CD4-positive, CD25-positive, alpha-beta regulatory T cell (primary cell): ENCODE measurements around the gene TXNRD2. TPM values are rescaled to one million over a fixed set of nuclear protein-coding genes. Genes with fewer than 3 reads are reported as not detected.
A peak's percentile ranks its signal among the peaks of the same experiment; 100 is the strongest.

Experiments
- ATAC-seq, 2 donors: fragments of 150-1000 bp; cut with Tn5 transposase; one replicate each; pipeline ENCODE4 v1.10.0; 2021; ENCODE audit warnings: low read depth in 2 of 2, moderate number of reproducible peaks in 2 of 2, moderate library complexity in 1 of 2
- DNase-seq, 3 donors: peaks; one replicate each; pipeline versions ENCODE4 v3.0.0 to v3.0.0-alpha.2; 2012 to 2022; ENCODE audit warnings: mixed read lengths in 1 of 3
- H3K27ac ChIP-seq: one replicate; pipeline ENCODE4 v1.7.0; 2013; ENCODE audit warnings: mild to moderate bottlenecking, low read length; ENCODE audit not compliant: insufficient read depth, poor library complexity, severe bottlenecking
- H3K27me3 ChIP-seq: one replicate; pipeline ENCODE4 v1.7.0; 2013; ENCODE audit warnings: low read length; ENCODE audit not compliant: control insufficient read depth, insufficient read depth
- H3K36me3 ChIP-seq: one replicate; pipeline ENCODE4 v1.7.0; 2013; ENCODE audit warnings: mild to moderate bottlenecking, low read length, moderate library complexity; ENCODE audit not compliant: control insufficient read depth, insufficient read depth
- H3K4me1 ChIP-seq: 2 replicates; pipeline ENCODE4 v1.7.0; 2013; ENCODE audit warnings: mild to moderate bottlenecking, low read length; ENCODE audit not compliant: insufficient read depth, control insufficient read depth, poor library complexity, severe bottlenecking
- H3K4me3 ChIP-seq: one replicate; pipeline ENCODE4 v1.7.0; 2013; ENCODE audit warnings: low read depth, mild to moderate bottlenecking, low read length, moderate library complexity
- H3K9me3 ChIP-seq, 2 experiments: 1 replicate in 1 of 2; 2 replicates in 1 of 2; pipeline ENCODE4 v1.7.0; 2013; ENCODE audit warnings: low read length in 2 of 2, mild to moderate bottlenecking in 1 of 2, moderate library complexity in 1 of 2; ENCODE audit not compliant: control insufficient read depth in 2 of 2
- H3K27ac Mint-ChIP-seq, 3 donors: one replicate each; pipeline ENCODE4 v1.8.0; 2020 to 2022; ENCODE audit warnings: mild to moderate bottlenecking in 3 of 3, mixed read lengths in 3 of 3, moderate library complexity in 2 of 3
- H3K27me3 Mint-ChIP-seq: one replicate; pipeline ENCODE4 v1.8.0; 2022; ENCODE audit warnings: mild to moderate bottlenecking, mixed read lengths
- H3K36me3 Mint-ChIP-seq: one replicate; pipeline ENCODE4 v1.8.0; 2020; ENCODE audit warnings: mixed read lengths
- H3K4me1 Mint-ChIP-seq, 4 donors: one replicate each; pipeline ENCODE4 v1.8.0; 2020 to 2022; ENCODE audit warnings: mixed read lengths in 4 of 4, mild to moderate bottlenecking in 1 of 4
- H3K4me3 Mint-ChIP-seq, 4 donors: one replicate each; pipeline ENCODE4 v1.8.0; 2020 to 2022; ENCODE audit warnings: mild to moderate bottlenecking in 4 of 4, mixed read lengths in 4 of 4, moderate library complexity in 3 of 4
- H3K9me3 Mint-ChIP-seq, 7 donors: one replicate each; pipeline ENCODE4 v1.8.0; 2020 to 2022; ENCODE audit warnings: mixed read lengths in 7 of 7, mild to moderate bottlenecking in 3 of 7, moderate library complexity in 2 of 7
- polyA plus RNA-seq, 4 donors: library from polyadenylated mRNA; unstranded; fragments of 300-500 nt; fragmentation: Illumina TruSeq; gene quantifications; one replicate each; pipeline ENCODE4 v1.2.3, GENCODE V29; 2021
- total RNA-seq: library from RNA; stranded (reverse); gene quantifications from one replicate; pipeline ENCODE4 v1.2.3, GENCODE V29; 2022

The TXNRD2 gene
- total and polyA plus RNA-seq, 5 donors from 2014 or later, result 11.3 to 25.7 (median 11.9) TPM

DNA sequence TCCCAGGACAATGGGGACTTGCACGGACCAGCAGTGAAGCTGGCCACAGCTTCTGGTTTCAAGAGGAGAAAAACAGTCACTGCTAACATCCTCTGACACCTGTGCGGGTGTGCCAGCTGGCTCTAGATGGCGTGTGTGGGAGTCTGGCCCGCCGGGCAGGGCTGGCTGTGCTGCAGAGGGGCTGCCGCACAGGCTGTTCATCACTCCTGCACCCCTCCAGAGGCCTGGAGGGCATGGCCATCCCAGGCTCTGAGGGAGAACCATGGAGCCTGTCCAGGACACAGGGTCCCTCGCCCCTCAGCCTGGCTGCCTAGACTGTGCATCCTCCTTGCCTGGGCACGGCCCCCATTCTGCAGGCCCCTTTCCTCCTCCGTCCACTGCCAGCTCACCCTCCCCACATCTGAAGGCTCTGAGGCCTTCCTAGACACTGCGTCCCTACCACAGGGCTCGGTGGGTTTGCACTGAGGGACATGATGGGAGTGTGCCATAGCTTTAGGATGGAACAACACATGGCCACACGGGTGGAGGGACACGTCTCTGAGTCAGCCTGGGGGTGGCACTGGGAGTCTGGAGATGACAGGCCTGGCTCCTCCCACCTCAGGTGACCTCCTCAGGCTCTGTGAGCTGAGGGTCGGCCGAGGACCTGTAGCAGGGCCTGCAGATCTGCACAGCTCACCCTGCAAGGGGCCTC, 44.8 kb downstream of the TXNRD2 start:
- no peak overlapping the region for H3K27ac ChIP-seq
- H3K4me1 Mint-ChIP-seq, result peaks cover 5 to 57% (median 31%) of the 10 kb centered on the region in 4 donors

GRCh38 chr22:19895160-19895849, 46.3 kb downstream of the TXNRD2 start:
- DNase-seq (peak in 1 of 3 donors; percentile 34), ATAC-seq (no peak)
- no peaks in the 10 kb centered on the region for H3K27me3 Mint-ChIP-seq
- no peaks in the 10 kb centered on the region for H3K9me3 Mint-ChIP-seq
- peak overlapping the region in 2 of 4 donors; percentile 22 to 74 for H3K4me3 Mint-ChIP-seq
- no peak overlapping the region for H3K27ac ChIP-seq
- peaks cover 2% of the 10 kb centered on the region for H3K36me3 ChIP-seq
- peaks cover 58% of the 10 kb centered on the region for H3K4me1 ChIP-seq
- no peaks in the 10 kb centered on the region for H3K27me3 ChIP-seq
- H3K4me3 ChIP-seq, result no peak overlapping the region
- H3K36me3 Mint-ChIP-seq, result peaks cover 9% of the 10 kb centered on the region
- peaks cover 10 to 72% (median 39%) of the 10 kb centered on the region in 4 donors for H3K4me1 Mint-ChIP-seq
- H3K27ac Mint-ChIP-seq, result peak overlapping the region; percentile 76 to 86 (median 77)
- H3K9me3 ChIP-seq, result no peaks in the 10 kb centered on the region

More for the DNA sequence above, 44.8 kb downstream of the TXNRD2 start:
- H3K36me3 Mint-ChIP-seq, result peaks cover 14% of the 10 kb centered on the region
- Histone ChIP-seq H3K4me3 (no peak overlapping the region), H3K27me3 (no peaks in the 10 kb centered on the region), H3K9me3 (no peaks in the 10 kb centered on the region), H3K36me3 (peaks cover 2% of the 10 kb centered on the region), H3K4me1 (peaks cover 43% of the 10 kb centered on the region)
- H3K9me3 Mint-ChIP-seq, result no peaks in the 10 kb centered on the region
- no peaks in the 10 kb centered on the region for H3K27me3 Mint-ChIP-seq
- peak overlapping the region; percentile 76 to 86 (median 80) for H3K27ac Mint-ChIP-seq
- DNase-seq (peak in 2 of 3 donors; percentile 32 to 78), ATAC-seq (peak; percentile 36 to 46)
- peak overlapping the region in 1 of 4 donors; percentile 46 for H3K4me3 Mint-ChIP-seq

GRCh38 chr22:19893363-19893762, 48.3 kb downstream of the TXNRD2 start:
- ATAC-seq (no peak), DNase-seq (no peak)
- peaks cover 10 to 81% (median 43%) of the 10 kb centered on the region in 4 donors for H3K4me1 Mint-ChIP-seq
- Histone ChIP-seq H3K27ac (no peak overlapping the region), H3K4me1 (peaks cover 76% of the 10 kb centered on the region), H3K27me3 (no peaks in the 10 kb centered on the region), H3K36me3 (peaks cover 2% of the 10 kb centered on the region), H3K9me3 (no peaks in the 10 kb centered on the region), H3K4me3 (no peak overlapping the region)
- H3K9me3 Mint-ChIP-seq, result no peaks in the 10 kb centered on the region
- peaks cover 9% of the 10 kb centered on the region for H3K36me3 Mint-ChIP-seq
- no peaks in the 10 kb centered on the region for H3K27me3 Mint-ChIP-seq
- H3K27ac Mint-ChIP-seq, result peak overlapping the region in 2 of 3 donors; percentile 97 to 98
- H3K4me3 Mint-ChIP-seq, result peak overlapping the region in 1 of 4 donors; percentile 91

DNA sequence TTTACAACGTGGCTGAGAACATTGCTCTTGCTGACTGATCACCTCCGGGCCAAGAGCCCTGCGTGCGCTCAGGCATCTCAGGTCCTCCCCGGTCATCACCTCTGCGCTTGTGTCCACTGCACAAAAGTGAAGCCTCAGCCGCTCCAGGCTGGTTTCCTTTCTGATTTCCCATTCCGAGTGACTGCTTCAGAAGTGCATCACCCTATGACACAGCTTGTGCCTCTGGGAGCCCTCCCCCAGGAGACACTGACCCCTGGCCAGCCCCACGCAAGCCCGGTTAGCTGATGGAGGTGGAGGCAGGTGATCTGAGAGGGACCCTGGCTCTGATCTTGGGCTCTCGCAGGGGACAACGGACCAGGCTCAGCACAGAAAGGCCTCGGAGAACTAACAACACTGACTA, 48.7 kb downstream of the TXNRD2 start:
- no peaks in the 10 kb centered on the region for H3K9me3 ChIP-seq
- DNase-seq, result no peak
- peak overlapping the region; percentile 66 for H3K4me3 ChIP-seq
- peaks cover 2% of the 10 kb centered on the region for H3K36me3 ChIP-seq
- peak overlapping the region; percentile 83 for H3K27ac ChIP-seq
- Mint-ChIP-seq H3K4me3 (peak overlapping the region; percentile 85 to 94 (median 88)), H3K36me3 (peaks cover 9% of the 10 kb centered on the region), H3K9me3 (no peaks in the 10 kb centered on the region), H3K27ac (peak overlapping the region; percentile 97 to 99 (median 98)), H3K4me1 (peaks cover 10 to 85% (median 45%) of the 10 kb centered on the region in 4 donors), H3K27me3 (no peaks in the 10 kb centered on the region)
- no peak for ATAC-seq
- H3K4me1 ChIP-seq, result peaks cover 80% of the 10 kb centered on the region
- no peaks in the 10 kb centered on the region for H3K27me3 ChIP-seq

DNA sequence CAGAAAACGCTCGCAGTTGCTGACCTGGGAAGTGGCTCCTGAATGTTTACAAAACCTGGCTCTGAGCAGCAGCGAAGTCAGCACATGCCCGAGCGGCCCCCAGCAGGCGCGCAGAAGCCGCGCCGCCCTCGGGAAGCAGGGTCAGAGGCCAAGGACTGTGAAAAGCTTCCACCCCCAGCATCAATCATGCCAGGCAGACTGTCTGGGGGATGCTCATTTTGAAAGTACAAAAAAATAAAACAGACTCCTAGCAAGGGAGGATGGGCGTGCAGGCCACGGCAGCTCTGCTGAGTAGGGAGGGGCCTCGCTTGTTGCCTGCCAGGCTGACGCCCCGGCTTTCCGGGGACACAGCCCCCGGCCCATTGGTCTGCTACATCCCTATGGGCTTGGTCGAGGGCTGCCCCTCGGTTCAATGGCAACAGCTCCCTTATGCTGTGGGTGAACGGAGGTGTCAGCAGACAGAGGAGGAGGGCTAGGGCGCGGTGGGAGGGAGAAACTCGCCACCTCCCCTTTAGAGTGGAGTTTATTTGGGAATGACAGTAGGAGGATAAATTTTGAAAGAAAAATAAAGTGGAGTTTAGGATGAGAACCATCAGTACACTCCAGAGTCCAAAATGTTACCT, 49.2 kb downstream of the TXNRD2 start:
- no peaks in the 10 kb centered on the region for H3K36me3 ChIP-seq
- H3K4me1 Mint-ChIP-seq, result peaks cover 10 to 90% (median 47%) of the 10 kb centered on the region in 4 donors
- peaks cover 86% of the 10 kb centered on the region for H3K4me1 ChIP-seq
- DNase-seq (peak; percentile 45 to 86 (median 52)), ATAC-seq (peak; percentile 21 to 42)
- H3K4me3 ChIP-seq, result peak overlapping the region; percentile 66
- H3K36me3 Mint-ChIP-seq, result peaks cover 9% of the 10 kb centered on the region
- no peaks in the 10 kb centered on the region for H3K9me3 ChIP-seq
- no peaks in the 10 kb centered on the region for H3K27me3 ChIP-seq
- H3K9me3 Mint-ChIP-seq, result no peaks in the 10 kb centered on the region
- peak overlapping the region; percentile 85 to 94 (median 88) for H3K4me3 Mint-ChIP-seq
- H3K27ac Mint-ChIP-seq, result peak overlapping the region; percentile 97 to 99 (median 98)
- H3K27ac ChIP-seq, result peak overlapping the region; percentile 83
- H3K27me3 Mint-ChIP-seq, result no peaks in the 10 kb centered on the region

GRCh38 chr22:19891317-19892256, 50.0 kb downstream of the TXNRD2 start:
- H3K36me3 ChIP-seq, result no peaks in the 10 kb centered on the region
- peaks cover 13% of the 10 kb centered on the region for H3K36me3 Mint-ChIP-seq
- no peaks in the 10 kb centered on the region for H3K27me3 ChIP-seq
- DNase-seq (peak; percentile 68 to 92 (median 83)), ATAC-seq (peak; percentile 88 to 89)
- peaks cover 15 to 90% (median 49%) of the 10 kb centered on the region in 4 donors for H3K4me1 Mint-ChIP-seq
- H3K4me3 ChIP-seq, result peak overlapping the region; percentile 66
- peak overlapping the region; percentile 97 to 99 (median 98) for H3K27ac Mint-ChIP-seq
- no peaks in the 10 kb centered on the region for H3K9me3 Mint-ChIP-seq
- H3K4me3 Mint-ChIP-seq, result peak overlapping the region; percentile 85 to 94 (median 88)
- peaks cover 87% of the 10 kb centered on the region for H3K4me1 ChIP-seq
- H3K27ac ChIP-seq, result peak overlapping the region; percentile 83
- H3K9me3 ChIP-seq, result no peaks in the 10 kb centered on the region
- H3K27me3 Mint-ChIP-seq, result no peaks in the 10 kb centered on the region
